Suppressor macrophage treated with lipopolysaccharide for 1 hour (primary cell): ENCODE measurements around the gene PRDM5.
A peak's percentile ranks its signal among the peaks of the same experiment; 100 is the strongest.
"Not testable (repeated sequence)": the region's sequence is repeated elsewhere in the genome, so short reads cannot be mapped to it uniquely, and the experiment has no call there.

Experiments used
- DNase-seq, 3 donors: peaks; one replicate each; pipeline ENCODE4 v3.0.0-alpha.2; 2020 to 2022

PRDM5 gene

GRCh38 chr4:120815361-120815760 is 107.2 kb downstream of the PRDM5 start:
- DNase-seq = no peak

DNA sequence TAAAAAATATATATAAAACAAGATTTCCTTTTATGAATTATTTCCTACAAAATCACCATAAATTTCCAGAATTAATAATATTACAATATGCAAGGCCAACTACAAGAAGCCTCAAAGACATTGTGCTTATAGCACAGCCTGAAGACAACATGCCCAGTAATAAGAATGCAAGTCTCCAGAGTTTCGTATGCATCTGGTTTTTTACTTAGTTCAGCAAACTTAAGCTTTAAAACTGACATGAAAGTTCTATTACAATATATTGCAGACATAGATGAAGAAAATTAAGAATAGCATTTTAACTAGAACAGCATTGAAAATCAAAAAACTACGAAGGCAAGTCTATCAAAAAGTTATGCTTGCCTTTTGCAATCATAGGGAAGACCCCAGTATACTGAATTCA is 107.6 kb downstream of the PRDM5 start:
- DNase-seq = no peak

DNA sequence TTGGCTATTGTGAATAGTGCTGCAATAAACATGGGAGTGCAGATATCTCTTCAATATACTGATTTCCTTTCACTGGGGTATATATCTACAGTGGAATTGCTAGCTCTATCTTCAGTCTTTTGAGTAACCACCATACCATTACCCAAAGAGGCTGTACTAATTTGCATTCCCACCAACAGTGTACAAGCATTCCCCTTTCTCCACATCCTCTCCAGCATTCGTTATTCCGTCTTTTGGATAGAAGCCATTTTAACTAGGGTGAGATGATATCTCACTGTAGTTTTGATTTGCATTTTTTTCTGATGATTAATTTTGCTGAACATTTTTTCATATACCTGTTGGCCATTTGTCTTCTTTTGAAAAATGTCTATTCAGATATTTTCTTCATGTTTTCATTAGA is 110.3 kb downstream of the PRDM5 start:
- no peak for DNase-seq

DNA sequence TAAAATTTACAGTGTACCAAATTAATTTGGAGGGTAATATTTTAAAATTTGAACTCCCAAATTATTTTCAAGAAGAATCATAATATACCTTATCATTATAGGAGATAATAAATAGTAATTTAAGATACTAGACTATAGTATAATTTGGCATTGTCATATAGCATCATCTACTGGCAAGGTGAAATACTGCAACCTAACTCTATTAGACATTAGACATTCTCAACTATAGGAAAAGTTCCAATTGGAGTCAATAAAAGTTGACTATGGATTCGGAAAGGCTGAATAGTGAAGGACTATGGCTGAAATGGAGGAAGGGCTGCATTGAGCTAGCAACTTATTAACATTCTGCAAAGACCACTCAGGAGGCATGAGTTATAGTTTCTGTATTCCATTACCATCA is 113.0 kb downstream of the PRDM5 start:
- DNase-seq = peak; percentile 9 to 38 (median 35)

- no peak for DNase-seq
Observed at GRCh38 chr4:120808475-120809141, 113.9 kb downstream of the PRDM5 start.

DNA sequence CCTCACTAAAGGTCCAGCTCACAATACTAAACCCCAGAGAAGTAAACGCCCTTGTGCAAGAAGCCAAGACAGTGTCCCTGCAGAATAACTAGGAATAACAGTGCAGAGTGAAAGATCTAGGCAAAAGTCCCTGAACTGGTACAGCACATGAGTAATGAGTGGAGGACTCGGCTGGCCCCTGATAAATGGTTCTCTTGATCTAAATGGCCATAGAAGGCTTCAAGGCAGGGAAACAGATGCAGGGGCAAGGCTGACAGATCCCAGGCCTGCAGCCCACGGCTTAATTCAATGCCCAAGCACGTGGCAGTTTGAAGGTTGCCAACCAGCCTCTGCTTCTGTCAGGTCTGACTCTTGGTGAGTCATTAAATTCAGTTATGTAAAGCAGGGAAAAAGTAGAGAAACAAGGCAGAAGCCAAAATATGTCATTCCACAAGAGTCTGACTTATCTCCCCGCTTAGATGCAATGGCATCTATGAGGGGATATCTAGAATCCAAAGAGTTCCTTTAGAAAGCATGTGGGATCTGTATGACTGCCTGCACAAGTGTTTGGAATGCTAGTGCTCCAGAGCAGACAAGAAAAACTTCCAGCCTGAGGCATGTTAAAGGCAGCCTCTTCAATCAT is 121.3 kb downstream of the PRDM5 start:
- DNase-seq = no peak

DNA sequence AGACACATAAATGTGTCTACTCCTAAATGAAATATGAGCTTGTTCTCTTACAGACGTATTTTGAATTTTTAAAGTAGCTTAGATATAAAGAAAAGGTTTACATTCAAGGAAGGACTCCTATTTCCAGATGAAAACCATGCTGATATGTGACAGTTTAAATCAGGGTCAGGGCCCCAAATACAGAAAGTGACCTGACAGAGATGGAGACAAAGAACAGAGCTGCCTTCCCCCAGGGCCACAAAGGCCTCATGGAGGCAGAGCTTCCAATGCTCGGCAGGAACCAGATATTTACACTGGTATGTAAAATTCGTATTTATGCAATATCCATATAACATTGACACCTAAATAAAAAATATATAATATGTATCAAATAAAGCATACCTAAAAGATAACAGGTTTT is 124.0 kb downstream of the PRDM5 start:
- no peak for DNase-seq

DNA sequence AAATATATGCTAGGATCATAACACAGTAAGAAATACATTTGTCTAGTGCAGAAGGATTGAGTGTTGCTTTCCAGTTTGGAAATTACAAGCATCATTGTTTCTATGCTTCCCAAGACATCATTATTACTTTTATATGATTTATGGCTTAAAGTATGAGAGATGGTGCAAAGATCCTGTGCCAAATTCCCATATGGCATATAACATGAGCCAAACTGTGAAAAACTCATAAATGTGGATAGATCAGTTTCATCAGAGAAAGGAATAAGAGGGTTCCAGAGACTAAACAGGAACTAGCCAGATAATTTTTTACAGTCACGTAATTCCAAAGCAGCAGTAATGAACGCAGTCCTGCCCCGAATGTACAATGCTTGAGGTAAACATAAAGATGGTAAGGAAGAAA is 126.3 kb downstream of the PRDM5 start:
- no peak for DNase-seq

DNA sequence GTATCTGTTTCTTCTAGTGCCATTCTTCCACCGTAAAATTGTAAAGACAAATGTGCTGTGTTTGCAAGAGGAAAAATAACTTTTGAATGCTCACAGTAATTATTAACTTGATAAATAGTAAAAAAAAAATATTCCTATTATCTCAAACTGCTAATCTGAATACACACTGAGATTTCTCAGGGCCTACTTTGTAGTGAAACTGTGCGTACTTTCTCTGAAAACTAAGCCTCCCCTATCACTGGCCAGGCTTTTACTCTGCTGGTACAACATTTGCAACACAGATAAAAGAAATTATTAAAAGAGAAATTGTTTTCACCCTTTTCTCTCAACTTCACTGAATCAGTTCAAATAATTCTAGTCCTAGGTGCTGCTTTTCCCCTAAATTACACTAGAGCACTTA is 137.3 kb downstream of the PRDM5 start:
- DNase-seq = no peak

DNA sequence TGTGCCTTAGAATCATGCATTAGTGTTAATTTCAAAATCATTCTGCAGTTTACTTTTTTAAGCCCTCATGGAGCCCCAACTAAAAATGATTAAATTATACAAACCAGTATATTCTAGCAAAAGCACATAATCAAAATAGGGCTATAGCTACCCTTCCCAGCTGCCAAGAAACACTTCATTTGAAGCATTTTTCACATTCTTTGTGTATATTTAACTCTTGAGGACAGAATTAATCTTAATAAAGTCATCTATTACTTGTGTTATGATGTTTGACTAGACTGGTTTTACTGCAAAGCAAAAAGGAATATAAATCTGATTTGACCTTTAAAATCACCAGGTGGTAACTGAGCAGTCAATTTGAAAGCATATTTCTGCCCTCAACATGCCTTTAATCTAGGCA is 145.1 kb downstream of the PRDM5 start:
- no peak for DNase-seq

DNA sequence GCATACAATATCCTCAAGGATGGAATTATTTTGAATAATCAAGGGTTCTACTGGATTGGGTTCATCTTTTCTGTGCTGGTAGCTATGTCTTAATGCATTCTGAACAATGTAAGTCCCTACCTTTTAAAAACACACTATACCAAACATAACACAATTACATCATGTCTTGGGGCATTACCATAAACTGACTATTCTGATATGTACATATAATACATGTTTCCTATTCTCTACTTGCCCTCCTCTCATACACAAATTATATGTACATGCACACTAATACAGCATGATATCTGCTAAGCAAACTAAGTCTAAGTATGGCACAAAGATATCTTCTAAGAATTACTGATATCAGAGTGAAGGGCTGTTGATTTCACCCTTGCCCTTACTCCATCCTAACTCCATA is 147.1 kb downstream of the PRDM5 start:
- no peak for DNase-seq

DNA sequence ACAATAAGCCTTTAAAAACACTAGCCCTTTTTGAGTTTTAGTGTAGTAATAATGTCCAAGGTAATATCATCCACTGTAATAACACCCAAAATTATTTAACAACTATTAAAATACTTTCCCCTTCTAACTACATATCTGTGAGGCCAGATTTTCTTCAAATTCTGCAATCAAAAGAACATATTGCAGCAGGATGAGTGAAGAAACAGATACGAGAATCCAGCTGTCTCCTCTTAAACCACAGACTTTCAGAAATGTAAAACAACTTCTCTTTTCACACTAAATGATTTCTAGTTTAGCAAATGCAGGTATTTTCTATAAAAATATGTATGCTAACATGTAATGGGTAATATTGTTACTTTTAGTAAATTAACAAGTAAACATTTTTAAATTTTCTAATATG is 148.9 kb downstream of the PRDM5 start:
- DNase-seq = peak in 1 of 3 donors; percentile 8

DNA sequence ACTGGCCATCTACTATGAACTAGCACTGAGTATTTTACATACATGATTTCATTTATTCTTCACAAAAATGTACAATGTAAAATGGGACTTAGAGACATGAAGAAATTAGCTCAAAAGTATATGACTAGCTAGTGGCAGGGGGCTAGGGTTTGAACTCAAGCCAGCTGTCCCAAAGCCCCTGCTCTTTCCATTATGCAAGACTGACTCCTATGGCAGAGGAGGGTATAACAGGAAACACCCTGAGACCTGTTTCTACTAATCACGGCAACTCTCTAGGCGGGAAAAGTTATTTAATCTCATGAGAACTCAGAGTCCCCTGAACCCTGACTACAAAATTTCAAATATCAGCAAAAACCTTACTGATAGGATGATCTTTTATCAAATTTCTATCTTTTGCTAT is 150.6 kb downstream of the PRDM5 start:
- DNase-seq = no peak

DNA sequence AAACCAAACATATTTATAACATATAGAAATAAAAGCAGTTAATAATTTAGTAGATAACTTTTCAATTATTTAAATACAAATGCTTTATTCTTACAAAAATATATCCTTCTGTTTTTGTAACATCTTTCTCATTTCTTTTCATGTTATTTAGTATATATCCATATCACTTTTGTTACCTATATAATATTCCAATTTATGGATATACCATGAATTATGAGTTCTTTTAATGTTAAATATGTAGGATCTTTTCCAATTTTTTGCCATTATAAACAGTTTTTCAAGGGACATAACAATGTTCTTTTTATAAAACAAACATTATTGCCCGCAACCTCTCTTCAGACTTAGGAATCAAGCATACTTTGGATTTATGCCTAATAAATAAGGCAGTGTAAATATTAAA is 151.6 kb downstream of the PRDM5 start:
- no peak for DNase-seq

DNA sequence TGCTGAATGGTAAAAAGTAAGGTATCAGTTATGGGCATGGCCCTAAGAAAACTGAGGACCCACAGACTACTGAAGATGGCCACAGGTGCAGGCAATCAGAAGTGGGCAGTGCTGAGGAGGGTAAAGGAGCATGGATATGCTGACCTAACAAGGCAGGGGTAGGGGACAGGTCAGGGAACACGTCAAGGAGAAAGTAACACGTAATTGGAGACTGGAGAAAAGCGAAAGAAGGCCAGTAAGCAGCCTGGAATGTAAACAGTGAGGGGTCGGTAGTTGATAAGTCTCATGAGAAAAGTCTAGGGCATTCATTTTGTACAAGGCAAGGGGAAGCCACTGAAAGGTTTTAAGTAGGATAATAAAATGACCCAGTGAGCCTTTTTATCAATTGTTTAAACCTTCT is 153.3 kb downstream of the PRDM5 start:
- no peak for DNase-seq

- DNase-seq = no peak
Observed at GRCh38 chr4:120765260-120765680, 157.3 kb downstream of the PRDM5 start.

GRCh38 chr4:120763650-120764049 is 158.9 kb downstream of the PRDM5 start:
- DNase-seq = no peak

GRCh38 chr4:120761070-120761469 is 161.5 kb downstream of the PRDM5 start:
- DNase-seq = no peak

DNA sequence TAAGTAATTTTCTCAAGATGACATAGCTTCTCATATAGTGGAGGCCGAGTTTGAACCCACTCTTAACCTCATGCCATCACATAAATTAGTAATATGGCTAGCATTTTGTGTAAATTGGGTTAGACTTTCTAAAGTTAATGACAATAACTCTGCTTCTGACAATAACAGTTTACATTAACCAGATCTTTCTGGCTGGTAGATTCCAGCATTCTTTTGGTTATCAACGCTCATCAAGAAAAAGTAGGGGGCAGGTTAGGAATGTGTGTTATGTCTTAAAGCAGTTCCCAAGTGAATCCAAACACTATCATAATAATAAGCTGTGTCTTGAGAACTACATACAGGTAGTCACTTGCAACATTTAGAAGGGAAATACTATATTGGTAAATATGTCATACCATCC is 162.5 kb downstream of the PRDM5 start:
- no peak for DNase-seq

DNA sequence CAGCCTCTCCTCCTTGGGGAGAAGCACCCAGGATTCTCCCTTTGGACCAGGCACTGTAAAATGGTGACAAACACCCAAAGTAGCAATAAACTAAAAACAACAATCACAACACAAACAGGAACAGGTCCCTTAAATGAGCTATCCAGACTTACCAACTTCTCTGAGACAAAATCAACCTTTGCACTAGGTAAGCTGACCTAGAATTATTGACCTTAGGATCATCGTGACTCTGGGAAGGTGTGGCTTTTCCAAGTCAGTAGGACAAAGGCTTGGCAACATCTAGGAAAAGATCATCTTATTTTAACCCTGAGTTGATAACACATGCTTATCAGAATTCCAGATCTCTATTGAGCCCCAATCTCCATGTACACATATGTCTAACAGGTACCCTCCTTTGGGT is 166.7 kb downstream of the PRDM5 start:
- no peak for DNase-seq

DNA sequence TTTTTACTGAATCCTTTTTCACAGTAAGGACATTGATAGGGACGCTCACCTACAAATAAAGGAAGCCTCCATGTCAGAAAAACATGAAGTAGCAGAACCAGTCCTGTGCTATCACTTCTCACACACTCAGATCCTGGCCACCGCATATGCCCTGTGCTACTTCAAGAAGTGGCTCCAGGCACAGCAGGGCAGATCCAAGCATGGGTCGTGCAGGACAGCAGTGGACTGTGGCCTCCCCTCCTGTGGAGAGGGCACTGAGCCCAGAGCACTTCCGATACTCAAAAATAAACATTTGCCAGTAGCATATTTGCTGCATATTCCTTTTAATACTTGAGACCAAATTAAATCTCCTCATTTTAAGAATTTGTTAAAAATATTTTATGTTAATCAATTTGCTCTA is 167.9 kb downstream of the PRDM5 start:
- DNase-seq = no peak

DNA sequence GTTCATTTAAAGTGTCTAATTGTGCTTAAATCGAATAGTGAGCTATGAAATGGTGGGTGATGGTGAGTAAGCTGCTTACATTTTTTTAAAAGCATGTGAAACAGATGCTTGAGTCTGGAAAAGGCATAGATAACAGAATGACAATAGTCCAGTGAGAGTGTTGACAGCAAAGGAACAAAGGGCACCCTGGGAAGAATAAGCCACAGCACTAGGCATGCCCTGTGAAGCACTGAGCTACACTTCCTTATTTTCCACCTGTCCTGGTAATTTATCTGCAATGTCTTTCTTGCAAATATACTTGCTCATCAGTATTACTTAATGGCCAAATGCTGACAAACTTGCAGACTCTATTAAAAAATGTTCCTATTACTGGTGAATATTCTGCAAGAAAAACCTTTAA is 168.7 kb downstream of the PRDM5 start:
- DNase-seq = peak in 1 of 3 donors; percentile 8

DNA sequence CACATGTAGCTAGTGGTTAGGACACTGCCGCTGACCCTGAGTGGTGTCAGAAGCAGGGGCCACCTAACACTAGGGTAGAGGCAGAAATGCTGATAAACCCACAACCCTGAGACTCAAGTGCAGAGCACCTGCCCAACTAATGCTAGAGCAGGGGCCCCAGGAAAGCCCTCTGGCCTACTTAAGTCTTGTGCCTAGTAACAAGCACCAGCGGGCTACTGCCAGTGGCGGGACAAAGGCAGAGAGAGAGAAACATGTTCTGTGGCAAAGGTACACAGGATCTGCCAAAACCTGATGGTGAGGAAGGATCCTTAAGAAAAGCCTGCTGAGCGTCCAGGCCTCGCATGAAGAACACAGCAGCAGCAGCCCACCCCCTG is 172.4 kb downstream of the PRDM5 start:
- no peak for DNase-seq

- DNase-seq = no peak
Observed at GRCh38 chr4:120749445-120750151, 172.9 kb downstream of the PRDM5 start.

- DNase-seq = not testable (repeated sequence)
Observed at GRCh38 chr4:120741636-120742035, 180.9 kb downstream of the PRDM5 start.
